SK-N-SH (cell line): ENCODE data around the gene PSMB9. TPM values are rescaled to one million over a fixed set of nuclear protein-coding genes. Genes with fewer than 3 reads are reported as not detected.

Experiments used
- CTCF ChIA-PET: fragments of 300-600, 350-600 bp; formaldehyde crosslinking; extraction: SDS; loops from one replicate; lab custom pipeline; 2021; lab: Yijun Ruan, JAX
- POLR2A ChIA-PET: fragments of 350-600 bp; sonication (Branson Sonifier 250); formaldehyde crosslinking; extraction: SDS; loops from one replicate; lab custom pipeline; 2020; ENCODE audit warnings: antibody characterized with exemption, inconsistent platforms; lab: Yijun Ruan, JAX
- DNase-seq: peaks from one replicate; pipeline ENCODE4 v3.0.0; 2012
- H2AFZ ChIP-seq: fragments of 200-600 bp; sonication (generic); 2 replicates; pipeline ENCODE4 v1.8.1; 2016; ENCODE audit warnings: antibody characterized with exemption, mild to moderate bottlenecking, low read depth
- H3F3A ChIP-seq: fragments of 200-600 bp; sonication (generic); replicated peaks from 2 replicates; pipeline ENCODE3; 2016; ENCODE audit warnings: antibody characterized with exemption, mild to moderate bottlenecking; ENCODE audit not compliant: insufficient read depth
- H3K27ac ChIP-seq, 2 experiments: fragments of 200-500 bp in 1 of 2; fragments of 200-600 bp in 1 of 2; sonication (Bioruptor generic) in 1 of 2; sonication (generic), shearing (Covaris generic) in 1 of 2; 2 replicates each; pipeline versions ENCODE4 v1.5.1 to v1.6.1; 2014 to 2016; ENCODE audit warnings: low read depth in 2 of 2, inconsistent platforms in 1 of 2, low read length in 1 of 2, mild to moderate bottlenecking in 1 of 2, mixed read lengths in 1 of 2
- H3K27me3 ChIP-seq: fragments of 200-600 bp; sonication (generic), shearing (Covaris generic); 2 replicates; pipeline ENCODE4 v1.6.1; 2016; ENCODE audit warnings: mixed run types; ENCODE audit not compliant: insufficient read depth
- H3K36me3 ChIP-seq, 2 experiments: fragments of 200-500 bp in 1 of 2; fragments of 200-600 bp in 1 of 2; sonication (Bioruptor generic) in 1 of 2; sonication (generic) in 1 of 2; replicated peaks in 1 of 2; 2 replicates each; pipeline versions ENCODE3 to v1.5.1; 2014 to 2016; ENCODE audit warnings: low read length in 1 of 2, mild to moderate bottlenecking in 1 of 2; ENCODE audit not compliant: insufficient read depth in 2 of 2, control insufficient read depth in 1 of 2
- H3K4me1 ChIP-seq, 2 experiments: fragments of 200-500 bp in 1 of 2; fragments of 200-600 bp in 1 of 2; sonication (Bioruptor generic) in 1 of 2; sonication (generic), shearing (Covaris generic) in 1 of 2; 2 replicates each; pipeline versions ENCODE4 v1.5.1 to v1.6.1; 2014 to 2016; ENCODE audit warnings: low read depth in 1 of 2, low read length in 1 of 2, mixed run types in 1 of 2; ENCODE audit not compliant: insufficient read depth in 2 of 2, control insufficient read depth in 1 of 2
- H3K4me2 ChIP-seq: fragments of 200-600 bp; sonication (generic), shearing (Covaris generic); 2 replicates; pipeline ENCODE4 v1.6.1; 2017; ENCODE audit warnings: mixed run types
- H3K4me3 ChIP-seq, 2 experiments: fragments of 200-500 bp in 1 of 2; fragments of 200-600 bp in 1 of 2; sonication (Bioruptor generic) in 1 of 2; sonication (generic), shearing (Covaris generic) in 1 of 2; 2 replicates each; pipeline versions ENCODE4 v1.5.1 to v1.8.1; 2014 to 2016; ENCODE audit warnings: low read depth in 2 of 2, inconsistent platforms in 1 of 2, low read length in 1 of 2, mild to moderate bottlenecking in 1 of 2, mixed read lengths in 1 of 2, moderate library complexity in 1 of 2
- H3K79me2 ChIP-seq: fragments of 200-600 bp; sonication (generic); 2 replicates; pipeline ENCODE4 v1.8.1; 2017; ENCODE audit warnings: mild to moderate bottlenecking; ENCODE audit not compliant: insufficient read depth
- H3K9ac ChIP-seq: fragments of 200-600 bp; sonication (generic); 2 replicates; pipeline ENCODE4 v1.6.1; 2017; ENCODE audit warnings: mixed run types
- H3K9me2 ChIP-seq: fragments of 200-600 bp; sonication (generic); 2 replicates; pipeline ENCODE4 v1.6.1; 2017; ENCODE audit warnings: mixed run types
- H3K9me3 ChIP-seq: fragments of 200-600 bp; sonication (generic); 2 replicates; pipeline ENCODE4 v1.6.1; 2017; ENCODE audit warnings: mixed run types, mild to moderate bottlenecking, moderate library complexity
- H4K20me1 ChIP-seq: fragments of 200-600 bp; sonication (generic); 2 replicates; pipeline ENCODE4 v1.6.1; 2017; ENCODE audit warnings: mild to moderate bottlenecking, mixed run types; ENCODE audit not compliant: insufficient read depth
- FOSL2 ChIP-seq: IDR thresholded peaks from 2 replicates; pipeline ENCODE4 v1.4.0; 2012; ENCODE audit warnings: low read depth, mild to moderate bottlenecking, moderate library complexity, borderline replicate concordance
- FOXJ3 ChIP-seq: sonication (generic); formaldehyde crosslinking; IDR thresholded peaks from 2 replicates; pipeline ENCODE4 v1.5.1; 2020; ENCODE audit warnings: mild to moderate bottlenecking, missing genetic modification reagents
- MXI1 ChIP-seq: IDR thresholded peaks from 2 replicates; pipeline ENCODE4 v1.6.1; 2012; ENCODE audit warnings: mild to moderate bottlenecking, low read depth, low read length, improper control_type of control experiment
- NRF1 ChIP-seq: IDR thresholded peaks from 2 replicates; pipeline ENCODE4 v1.6.1; 2012; ENCODE audit warnings: low read depth, mild to moderate bottlenecking, low read length
- RAD21 ChIP-seq: IDR thresholded peaks from 2 replicates; pipeline ENCODE4 v1.6.1; 2012; ENCODE audit warnings: mild to moderate bottlenecking, low read length
- RFX5 ChIP-seq: IDR thresholded peaks from 2 replicates; pipeline ENCODE4 v1.6.1; 2012; ENCODE audit warnings: mild to moderate bottlenecking, improper control_type of control experiment, low read length
- SIN3A ChIP-seq: IDR thresholded peaks from 2 replicates; pipeline ENCODE4 v1.6.1; 2012; ENCODE audit warnings: low read depth, mild to moderate bottlenecking, low read length, moderate library complexity, borderline replicate concordance
- TEAD4 ChIP-seq: IDR thresholded peaks from 2 replicates; pipeline ENCODE4 v1.4.0; 2012; ENCODE audit warnings: mild to moderate bottlenecking, borderline replicate concordance; ENCODE audit not compliant: insufficient read depth
- YY1 ChIP-seq: IDR thresholded peaks from 2 replicates; pipeline ENCODE4 v1.4.0; 2012; ENCODE audit warnings: low read depth, mild to moderate bottlenecking
- WGBS: methylation state at CpG from one replicate; pipeline ENCODE4 v1.1.6; 2017; ENCODE audit warnings: low lambda C conversion rate; 5-methylcytosine and 5-hydroxymethylcytosine counted together
- polyA plus RNA-seq, 3 experiments: library from polyadenylated mRNA; depleted of rRNA; stranded (reverse); fragments of >200 nt; gene quantifications; 2 replicates each; pipeline ENCODE4 v1.2.3, GENCODE V29; 2012
- TF ChIP-seq, protein P1 (sequence below): fragments of 150-350 bp; IDR thresholded peaks from 2 replicates; pipeline ENCODE4 v1.6.1; 2016; ENCODE audit warnings: mild to moderate bottlenecking, low read depth, low read length
- TF ChIP-seq, protein P2 (sequence below): IDR thresholded peaks from 2 replicates; pipeline ENCODE4 v1.4.0; 2012; ENCODE audit warnings: low read depth, borderline replicate concordance
- TF ChIP-seq, protein P3 (sequence below): IDR thresholded peaks from 2 replicates; pipeline ENCODE4 v1.4.0; 2012; ENCODE audit warnings: low read depth, borderline replicate concordance

PSMB9 gene
- polyA plus RNA-seq, 1 of the 3 experiments (the other 2 are of a cell fraction), result 83.7 TPM

- TF ChIP-seq, protein P1, sequence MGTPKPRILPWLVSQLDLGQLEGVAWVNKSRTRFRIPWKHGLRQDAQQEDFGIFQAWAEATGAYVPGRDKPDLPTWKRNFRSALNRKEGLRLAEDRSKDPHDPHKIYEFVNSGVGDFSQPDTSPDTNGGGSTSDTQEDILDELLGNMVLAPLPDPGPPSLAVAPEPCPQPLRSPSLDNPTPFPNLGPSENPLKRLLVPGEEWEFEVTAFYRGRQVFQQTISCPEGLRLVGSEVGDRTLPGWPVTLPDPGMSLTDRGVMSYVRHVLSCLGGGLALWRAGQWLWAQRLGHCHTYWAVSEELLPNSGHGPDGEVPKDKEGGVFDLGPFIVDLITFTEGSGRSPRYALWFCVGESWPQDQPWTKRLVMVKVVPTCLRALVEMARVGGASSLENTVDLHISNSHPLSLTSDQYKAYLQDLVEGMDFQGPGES, result no peak
- no peak for TF ChIP-seq MXI1
- TF ChIP-seq, protein P2, sequence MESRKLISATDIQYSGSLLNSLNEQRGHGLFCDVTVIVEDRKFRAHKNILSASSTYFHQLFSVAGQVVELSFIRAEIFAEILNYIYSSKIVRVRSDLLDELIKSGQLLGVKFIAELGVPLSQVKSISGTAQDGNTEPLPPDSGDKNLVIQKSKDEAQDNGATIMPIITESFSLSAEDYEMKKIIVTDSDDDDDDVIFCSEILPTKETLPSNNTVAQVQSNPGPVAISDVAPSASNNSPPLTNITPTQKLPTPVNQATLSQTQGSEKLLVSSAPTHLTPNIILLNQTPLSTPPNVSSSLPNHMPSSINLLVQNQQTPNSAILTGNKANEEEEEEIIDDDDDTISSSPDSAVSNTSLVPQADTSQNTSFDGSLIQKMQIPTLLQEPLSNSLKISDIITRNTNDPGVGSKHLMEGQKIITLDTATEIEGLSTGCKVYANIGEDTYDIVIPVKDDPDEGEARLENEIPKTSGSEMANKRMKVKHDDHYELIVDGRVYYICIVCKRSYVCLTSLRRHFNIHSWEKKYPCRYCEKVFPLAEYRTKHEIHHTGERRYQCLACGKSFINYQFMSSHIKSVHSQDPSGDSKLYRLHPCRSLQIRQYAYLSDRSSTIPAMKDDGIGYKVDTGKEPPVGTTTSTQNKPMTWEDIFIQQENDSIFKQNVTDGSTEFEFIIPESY, result no peak
- no peak for TF ChIP-seq NRF1
Measured at GRCh38 chr6:32847795-32848194, 6.2 kb upstream of the PSMB9 start (continued).

GRCh38 chr6:32849126-32849525 lies 4.9 kb upstream of the PSMB9 start:
- Histone ChIP-seq H3K9me2 (no peaks in the 10 kb centered on the region), H3K4me3 (no peak overlapping the region), H3K9me3 (no peaks in the 10 kb centered on the region), H3K36me3 (peaks cover 3 to 20% of the 10 kb centered on the region in 2 experiments), H3K27me3 (no peaks in the 10 kb centered on the region), H3K4me2 (no peak overlapping the region), H3K9ac (no peak overlapping the region), H3K27ac (no peak overlapping the region), H3K4me1 (peaks cover 0 to 15% of the 10 kb centered on the region in 2 experiments; a peak in 1 of 4 replicates), H3F3A (peaks cover 8% of the 10 kb centered on the region), H2AFZ (no peak overlapping the region), H4K20me1 (no peaks in the 10 kb centered on the region), H3K79me2 (peaks cover 4% of the 10 kb centered on the region; the same call in 1 of the 2 replicates)
- TF ChIP-seq FOXJ3 (no peak), TEAD4 (no peak), SIN3A (no peak), FOSL2 (no peak), MXI1 (no peak), YY1 (no peak), RAD21 (no peak), RFX5 (no peak)
- TF ChIP-seq, protein P1, result no peak
- TF ChIP-seq, protein P3, sequence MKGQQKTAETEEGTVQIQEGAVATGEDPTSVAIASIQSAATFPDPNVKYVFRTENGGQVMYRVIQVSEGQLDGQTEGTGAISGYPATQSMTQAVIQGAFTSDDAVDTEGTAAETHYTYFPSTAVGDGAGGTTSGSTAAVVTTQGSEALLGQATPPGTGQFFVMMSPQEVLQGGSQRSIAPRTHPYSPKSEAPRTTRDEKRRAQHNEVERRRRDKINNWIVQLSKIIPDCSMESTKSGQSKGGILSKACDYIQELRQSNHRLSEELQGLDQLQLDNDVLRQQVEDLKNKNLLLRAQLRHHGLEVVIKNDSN, result no peak
- CTCF ChIA-PET, result interaction anchor here (0.9 to 3.6 kb wide), 3 partner anchors 10 to 22 kb away, joined by 3 to 31 read pairs (median 26); partner anchors contain the start of gene TAP2
- POLR2A ChIA-PET, result no interaction called here
- WGBS, result 79% methylated on average over 6 of the region's 6 CpGs
- DNase-seq, result no peak
